NCI-H1417 (cell line): Measurements from ENCODE around the gene BCL2L1.

Experiments
- DNase-seq, 3 experiments: peaks; one replicate each; lab custom pipeline; 2025; lab: John Stamatoyannopoulos, UW

The BCL2L1 gene

GRCh38 chr20:31731321-31731717, 8.7 kb upstream of the BCL2L1 start:
- DNase-seq, result no peak

- peak; percentile 98 to 100 (median 99) for DNase-seq
Measured at GRCh38 chr20:31723319-31724078, 831 bp upstream of the BCL2L1 start.

- DNase-seq, result no peak
Measured at GRCh38 chr20:31723069-31723318, 326 bp upstream of the BCL2L1 start.

- peak in 2 of 3 experiments; percentile 52 to 82 for DNase-seq
Measured at GRCh38 chr20:31721408-31722256, 1.0 kb downstream of the BCL2L1 start.

GRCh38 chr20:31720486-31721407, 1.9 kb downstream of the BCL2L1 start:
- DNase-seq, result peak in 2 of 3 experiments; percentile 16 to 39

GRCh38 chr20:31719644-31720485, 2.8 kb downstream of the BCL2L1 start:
- DNase-seq, result peak in 1 of 3 experiments; percentile 45

GRCh38 chr20:31718952-31719643, 3.6 kb downstream of the BCL2L1 start:
- peak in 2 of 3 experiments; percentile 45 to 46 for DNase-seq

- peak in 1 of 3 experiments; percentile 58 for DNase-seq
Measured at GRCh38 chr20:31717478-31718201, 5.0 kb downstream of the BCL2L1 start.

- no peak for DNase-seq
Measured at GRCh38 chr20:31716818-31717477, 5.7 kb downstream of the BCL2L1 start.

- DNase-seq, result no peak
Measured at GRCh38 chr20:31716351-31716750, 6.3 kb downstream of the BCL2L1 start.

GRCh38 chr20:31715766-31716165, 6.9 kb downstream of the BCL2L1 start:
- DNase-seq, result no peak

GRCh38 chr20:31713312-31714273, 9.1 kb downstream of the BCL2L1 start:
- no peak for DNase-seq

GRCh38 chr20:31712564-31713311, 9.9 kb downstream of the BCL2L1 start:
- DNase-seq, result peak; percentile 46 to 64 (median 49)

GRCh38 chr20:31712112-31712553, 10.5 kb downstream of the BCL2L1 start:
- DNase-seq, result peak; percentile 20 to 76 (median 61)

- peak in 1 of 3 experiments; percentile 41 for DNase-seq
Measured at GRCh38 chr20:31711179-31712111, 11.2 kb downstream of the BCL2L1 start.

GRCh38 chr20:31710423-31711108, 12.1 kb downstream of the BCL2L1 start:
- peak in 2 of 3 experiments; percentile 11 to 28 for DNase-seq
